HG03571 (cell line): ENCODE measurements around the gene SHROOM2.

Source experiments
- ATAC-seq: cut with Tn5 transposase; IDR thresholded peaks from one replicate; pipeline ENCODE4 v1.9.1; 2021; ENCODE audit not compliant: unreplicated experiment

Gene SHROOM2

GRCh38 chrX:9937761-9938160 is 151.5 kb downstream of the SHROOM2 start:
- no peak for ATAC-seq

- ATAC-seq, result no peak
These were observed 152.3 kb downstream of the SHROOM2 start for GRCh38 chrX:9938516-9938915.

- ATAC-seq, result no peak
These were observed 154.2 kb downstream of the SHROOM2 start for GRCh38 chrX:9940421-9940820.

- peak; percentile 92 for ATAC-seq
These were observed 155.9 kb downstream of the SHROOM2 start for GRCh38 chrX:9942086-9942485.

- no peak for ATAC-seq
These were observed 157.2 kb downstream of the SHROOM2 start for GRCh38 chrX:9943420-9943819.

GRCh38 chrX:9947131-9947794 is 161.0 kb downstream of the SHROOM2 start:
- ATAC-seq, result peak; percentile 64

GRCh38 chrX:9948406-9948805 is 162.2 kb downstream of the SHROOM2 start:
- ATAC-seq, result no peak

- no peak for ATAC-seq
These were observed 166.1 kb downstream of the SHROOM2 start for GRCh38 chrX:9952300-9952699.

- no peak for ATAC-seq
These were observed 167.2 kb downstream of the SHROOM2 start for GRCh38 chrX:9953396-9953795.

- ATAC-seq, result no peak
These were observed 169.3 kb downstream of the SHROOM2 start for GRCh38 chrX:9955506-9955905.

GRCh38 chrX:9957743-9958142 is 171.5 kb downstream of the SHROOM2 start:
- no peak for ATAC-seq

- ATAC-seq, result no peak
These were observed 172.0 kb downstream of the SHROOM2 start for GRCh38 chrX:9958183-9958582.

GRCh38 chrX:9961750-9962149 is 175.5 kb downstream of the SHROOM2 start:
- no peak for ATAC-seq

GRCh38 chrX:9966775-9967408 is 180.7 kb downstream of the SHROOM2 start, which contains the start of gene CLDN34:
CLDN34 (plus strand) TSS chrX:9967358; CDS start chrX:9967358, 0 bp downstream.
- ATAC-seq, result no peak

- ATAC-seq, result no peak
These were observed 191.4 kb downstream of the SHROOM2 start for GRCh38 chrX:9977635-9978034.

GRCh38 chrX:9980401-9980800 is 194.2 kb downstream of the SHROOM2 start:
- ATAC-seq, result no peak

- ATAC-seq, result no peak
These were observed 194.7 kb downstream of the SHROOM2 start for GRCh38 chrX:9980927-9981326.

- no peak for ATAC-seq
These were observed 197.2 kb downstream of the SHROOM2 start for GRCh38 chrX:9983441-9983840.

GRCh38 chrX:9983846-9984245 is 197.6 kb downstream of the SHROOM2 start:
- ATAC-seq, result no peak

- ATAC-seq, result no peak
These were observed 202.5 kb downstream of the SHROOM2 start for GRCh38 chrX:9988762-9989161.

- no peak for ATAC-seq
These were observed 205.8 kb downstream of the SHROOM2 start for GRCh38 chrX:9992061-9992460.

- ATAC-seq, result no peak
These were observed 206.5 kb downstream of the SHROOM2 start for GRCh38 chrX:9992724-9993123.

- ATAC-seq, result no peak
These were observed 209.7 kb downstream of the SHROOM2 start for GRCh38 chrX:9995855-9996339.
